OCI-LY3 (cell line): ENCODE results near the gene HMG20A.

ENCODE experiments used
- CTCF ChIP-seq: fragments of 200-600, 300-600 bp; sonication (generic); IDR thresholded peaks from 2 replicates; pipeline ENCODE4 v1.5.1; 2014; ENCODE audit warnings: antibody characterized with exemption, low read length, low read depth
- EZH2phosphoT487 ChIP-seq: fragments of 200-600 bp; shearing (Covaris generic); IDR thresholded peaks from 2 replicates; pipeline ENCODE4 v1.6.1; 2018; ENCODE audit warnings: antibody characterized with exemption, mixed run types, low read depth

DNA sequence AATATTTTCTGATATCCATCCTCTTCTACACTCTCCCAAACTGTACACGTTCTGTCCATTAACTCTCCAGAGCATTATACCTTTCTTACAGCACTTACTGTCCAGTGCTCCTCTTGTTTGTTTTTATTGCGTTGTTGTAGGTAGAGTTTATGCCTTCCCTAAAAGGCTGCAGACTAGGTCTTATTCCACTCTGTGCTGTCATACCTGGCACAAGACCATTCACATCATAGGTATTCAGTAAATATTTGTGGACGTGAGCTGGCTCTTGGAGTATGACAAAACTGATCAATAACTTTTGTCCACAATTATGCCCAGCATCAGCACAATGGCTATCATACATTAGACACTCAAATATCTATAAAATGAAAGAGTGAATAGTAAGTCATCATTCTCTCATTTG, 4.4 kb downstream of the HMG20A start:
- no peak for TF ChIP-seq CTCF
- TF ChIP-seq EZH2phosphoT487: no peak
